Activated T-helper 17 cell treated with anti-CD3 and anti-CD28 coated beads, Interleukin-2, amount 50 U/mL, for 72 hours (primary cell): ENCODE measurements around the gene PCDHB7. TPM values are rescaled to one million over a fixed set of nuclear protein-coding genes. Genes with fewer than 3 reads are reported as not detected.

Experiments
- total RNA-seq, 2 donors: library from RNA; stranded (reverse); gene quantifications; one replicate each; pipeline ENCODE4 v1.2.3, GENCODE V29; 2022

The PCDHB7 gene
- total RNA-seq, 2 donors from 2014 or later, result not detected

Other genes starting within 250 kb of the PCDHB7 start
- gene PCDHAC1, start 246.3 kb upstream of the PCDHB7 start, total RNA-seq, result not detected
- gene PCDHAC2, start 206.2 kb upstream of the PCDHB7 start, total RNA-seq, result not detected
- gene PCDHB1, start 121.3 kb upstream of the PCDHB7 start, total RNA-seq, result not detected
- under 1 TPM; 0.06 to 0.24 TPM for gene PCDHB2, start 78.0 kb upstream of the PCDHB7 start, total RNA-seq
- under 1 TPM in 1 of 2 donors, not detected in 1; 0.08 TPM for gene PCDHB3, start 72.2 kb upstream of the PCDHB7 start, total RNA-seq
- not detected for gene PCDHB4, start 50.8 kb upstream of the PCDHB7 start, total RNA-seq
- gene PCDHB5, start 37.4 kb upstream of the PCDHB7 start, total RNA-seq, result not detected
- gene PCDHB6, start 22.6 kb upstream of the PCDHB7 start, total RNA-seq, result not detected
- gene PCDHB8, start 5.1 kb downstream of the PCDHB7 start, total RNA-seq, result not detected
- gene PCDHB16, start 9.7 kb downstream of the PCDHB7 start, total RNA-seq, result not detected
- gene PCDHB9, start 14.5 kb downstream of the PCDHB7 start, total RNA-seq, result not detected
- not detected for gene PCDHB10, start 19.7 kb downstream of the PCDHB7 start, total RNA-seq
- gene PCDHB11, start 27.0 kb downstream of the PCDHB7 start, total RNA-seq, result not detected
- not detected for gene PCDHB12, start 36.1 kb downstream of the PCDHB7 start, total RNA-seq
- under 1 TPM in 1 of 2 donors, not detected in 1; 0.08 TPM for gene PCDHB13, start 41.3 kb downstream of the PCDHB7 start, total RNA-seq
- gene PCDHB14, start 50.7 kb downstream of the PCDHB7 start, total RNA-seq, result not detected
- not detected for gene PCDHB15, start 72.8 kb downstream of the PCDHB7 start, total RNA-seq
- gene SLC25A2, start 131.4 kb downstream of the PCDHB7 start, total RNA-seq, result under 1 TPM in 1 of 2 donors, not detected in 1; 0.42 TPM
- 10 to 100 TPM; 45.3 to 50.4 TPM for gene TAF7, start 148.1 kb downstream of the PCDHB7 start, total RNA-seq
- gene PCDHGA1, start 157.9 kb downstream of the PCDHB7 start, total RNA-seq, result under 1 TPM; 0.09 to 0.16 TPM
- not detected for gene PCDHGA2, start 166.1 kb downstream of the PCDHB7 start, total RNA-seq
- under 1 TPM in 1 of 2 donors, not detected in 1; 0.09 TPM for gene PCDHGA3, start 171.2 kb downstream of the PCDHB7 start, total RNA-seq
- not detected for gene PCDHGB1, start 177.5 kb downstream of the PCDHB7 start, total RNA-seq
- under 1 TPM in 1 of 2 donors, not detected in 1; 0.32 TPM for gene PCDHGA4, start 182.4 kb downstream of the PCDHB7 start, total RNA-seq
- gene PCDHGB2, start 187.3 kb downstream of the PCDHB7 start, total RNA-seq, result under 1 TPM; 0.17 to 0.34 TPM
- under 1 TPM in 1 of 2 donors, not detected in 1; 0.11 TPM for gene PCDHGA5, start 191.5 kb downstream of the PCDHB7 start, total RNA-seq
- under 1 TPM in 1 of 2 donors, not detected in 1; 0.21 TPM for gene PCDHGB3, start 197.6 kb downstream of the PCDHB7 start, total RNA-seq
- under 1 TPM; 0.06 to 0.40 TPM for gene PCDHGA6, start 201.2 kb downstream of the PCDHB7 start, total RNA-seq
- under 1 TPM in 1 of 2 donors, not detected in 1; 0.06 TPM for gene PCDHGA7, start 210.1 kb downstream of the PCDHB7 start, total RNA-seq
- under 1 TPM; 0.06 to 0.08 TPM for gene PCDHGB4, start 215.1 kb downstream of the PCDHB7 start, total RNA-seq
- not detected for gene PCDHGA8, start 220.0 kb downstream of the PCDHB7 start, total RNA-seq
- gene PCDHGB5, start 225.3 kb downstream of the PCDHB7 start, total RNA-seq, result under 1 TPM; 0.09 to 0.24 TPM
- not detected for gene PCDHGA9, start 230.1 kb downstream of the PCDHB7 start, total RNA-seq
- gene PCDHGB6, start 235.4 kb downstream of the PCDHB7 start, total RNA-seq, result under 1 TPM in 1 of 2 donors, not detected in 1; 0.08 TPM
- gene PCDHGA10, start 240.3 kb downstream of the PCDHB7 start, total RNA-seq, result under 1 TPM; 0.06 to 0.08 TPM
- under 1 TPM in 1 of 2 donors, not detected in 1; 0.11 TPM for gene PCDHGB7, start 245.0 kb downstream of the PCDHB7 start, total RNA-seq
- gene PCDHGA11, start 248.4 kb downstream of the PCDHB7 start, total RNA-seq, result under 1 TPM in 1 of 2 donors, not detected in 1; 0.09 TPM